ENCODE data around the gene CEP112. TPM values are rescaled to one million over a fixed set of nuclear protein-coding genes. Genes with fewer than 3 reads are reported as not detected.

CEP112 gene
- total and polyA plus RNA-seq, 2 donors (not counting 3 experiments of a cell fraction or from before 2014, with no cell fraction given) = 1.5 to 25.3 TPM

- POLR2A ChIA-PET = no interaction called here
- CTCF ChIA-PET = no interaction called here
- no peaks in the 10 kb centered on the region for H3K79me2 ChIP-seq (ENCODE audit: control insufficient read depth, insufficient read depth, low read length)
- no peaks in the 10 kb centered on the region for H3K9me3 ChIP-seq (replicated peaks; ENCODE audit: control insufficient read depth, insufficient read depth, low read length)
- H4K20me1 ChIP-seq (replicated peaks; ENCODE audit: control insufficient read depth, extremely low read depth, insufficient read depth, low read length) = no peaks in the 10 kb centered on the region
- DNase-seq (ENCODE audit: low read depth, low spot score) (no peak), FAIRE-seq (no peak)
- no peak overlapping the region for H3K9ac ChIP-seq (replicated peaks; ENCODE audit: extremely low read depth, insufficient read depth, low read length)
- TF ChIP-seq FOS (IDR thresholded peaks at IDR 0.05; ENCODE audit: borderline replicate concordance, insufficient read depth, low read length) (no peak), EZH2 (IDR thresholded peaks at IDR 0.05; ENCODE audit: borderline replicate concordance, low read depth, low read length, severe bottlenecking) (no peak), MYC (IDR thresholded peaks at IDR 0.05; ENCODE audit: low read depth, low read length) (no peak), POLR2A (IDR thresholded peaks at IDR 0.05; ENCODE audit: low read depth, low read length) (no peak), POLR2AphosphoS5 (IDR thresholded peaks at IDR 0.05; ENCODE audit: insufficient read depth, low read depth, low read length) (no peak), MAX (IDR thresholded peaks at IDR 0.05; ENCODE audit: insufficient read depth, insufficient read length) (no peak), JUN (IDR thresholded peaks at IDR 0.05; ENCODE audit: borderline replicate concordance, insufficient read depth, insufficient read length, low read depth) (no peak), GATA2 (IDR thresholded peaks at IDR 0.05; ENCODE audit: insufficient read depth, insufficient read length, low read depth, low read length) (no peak)
- TF ChIP-seq, protein P1, sequence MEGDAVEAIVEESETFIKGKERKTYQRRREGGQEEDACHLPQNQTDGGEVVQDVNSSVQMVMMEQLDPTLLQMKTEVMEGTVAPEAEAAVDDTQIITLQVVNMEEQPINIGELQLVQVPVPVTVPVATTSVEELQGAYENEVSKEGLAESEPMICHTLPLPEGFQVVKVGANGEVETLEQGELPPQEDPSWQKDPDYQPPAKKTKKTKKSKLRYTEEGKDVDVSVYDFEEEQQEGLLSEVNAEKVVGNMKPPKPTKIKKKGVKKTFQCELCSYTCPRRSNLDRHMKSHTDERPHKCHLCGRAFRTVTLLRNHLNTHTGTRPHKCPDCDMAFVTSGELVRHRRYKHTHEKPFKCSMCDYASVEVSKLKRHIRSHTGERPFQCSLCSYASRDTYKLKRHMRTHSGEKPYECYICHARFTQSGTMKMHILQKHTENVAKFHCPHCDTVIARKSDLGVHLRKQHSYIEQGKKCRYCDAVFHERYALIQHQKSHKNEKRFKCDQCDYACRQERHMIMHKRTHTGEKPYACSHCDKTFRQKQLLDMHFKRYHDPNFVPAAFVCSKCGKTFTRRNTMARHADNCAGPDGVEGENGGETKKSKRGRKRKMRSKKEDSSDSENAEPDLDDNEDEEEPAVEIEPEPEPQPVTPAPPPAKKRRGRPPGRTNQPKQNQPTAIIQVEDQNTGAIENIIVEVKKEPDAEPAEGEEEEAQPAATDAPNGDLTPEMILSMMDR (IDR thresholded peaks at IDR 0.05; ENCODE audit: extremely low read depth in 1 of 2, insufficient read depth in 1 of 2, low read depth in 1 of 2, low read length in 2 of 2) = no peak
- no peaks in the 10 kb centered on the region for H3K9me1 ChIP-seq (replicated peaks; ENCODE audit: control insufficient read depth, extremely low read depth, insufficient read depth, low read length)
- dilution Hi-C loops (cut with MboI; ENCODE audit: extremely low pct_ligation_motif_present, low sequenced_read_pairs) = no loop called here
- no peak overlapping the region for H3K27ac ChIP-seq (ENCODE audit: insufficient read depth, low read depth, low read length)
- BruUV-seq (replicated peaks) = no TSS peak
- intact Hi-C loops (cut with micrococcal nuclease) = no loop called here
- peaks cover 0 to 2% of the 10 kb centered on the region in 2 experiments for H3K36me3 ChIP-seq (ENCODE audit: control insufficient read depth in 2 of 2, extremely low read depth in 1 of 2, insufficient read depth in 2 of 2, low read length in 2 of 2)
- H3K4me1 ChIP-seq (ENCODE audit: control insufficient read depth, extremely low read depth, insufficient read depth, low read length) = no peaks in the 10 kb centered on the region
- no peak overlapping the region for H3K4me2 ChIP-seq (ENCODE audit: insufficient read depth, low read length)
- no peak overlapping the region for H2AFZ ChIP-seq (ENCODE audit: low read depth, low read length)
- H3K4me3 ChIP-seq (replicated peaks in 1 of 3; ENCODE audit: insufficient read depth in 1 of 3, low read depth in 1 of 3, low read length in 3 of 3) = no peak overlapping the region
- H3K27me3 ChIP-seq (ENCODE audit: control insufficient read depth in 2 of 2, insufficient read depth in 2 of 2, low read length in 2 of 2) = no peaks in the 10 kb centered on the region
These were observed 20.8 kb downstream of the CEP112 start for GRCh38 chr17:66171172-66171571.

All from endothelial cell of umbilical vein (primary cell).